22Rv1 (cell line): Measurements from ENCODE around the gene DELE1.

Source experiments
- CTCF ChIP-seq: fragments of 450-650 bp; IDR thresholded peaks from 2 replicates; pipeline ENCODE4 v1.5.1; 2017; ENCODE audit warnings: mild to moderate bottlenecking
- ZFX ChIP-seq: fragments of 450-650 bp; IDR thresholded peaks from 2 replicates; pipeline ENCODE4 v1.6.1; 2017; ENCODE audit warnings: antibody characterized with exemption, borderline replicate concordance

DNA sequence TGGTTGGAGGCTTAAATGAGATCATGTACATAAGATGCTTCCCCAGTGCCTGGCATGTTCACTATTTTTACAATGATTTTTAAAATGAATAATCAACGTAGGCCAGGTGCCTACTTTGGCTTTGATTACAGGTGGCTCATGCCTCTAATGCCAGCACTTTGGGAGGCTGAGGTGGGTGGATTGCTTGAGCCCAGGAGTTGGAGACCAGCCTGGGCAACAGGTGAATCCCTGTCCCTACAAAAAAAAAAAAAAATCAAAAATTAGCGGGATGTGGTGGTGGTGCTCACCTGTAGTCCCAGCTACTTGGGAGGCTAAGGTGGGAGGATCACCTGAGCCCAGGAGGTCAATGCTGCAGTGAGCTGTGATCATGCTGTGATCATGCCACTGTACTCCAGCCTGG, 25.1 kb downstream of the DELE1 start:
- TF ChIP-seq CTCF = no peak
- TF ChIP-seq ZFX = no peak
